ENCODE results near the gene OPCML. TPM values are rescaled to one million over a fixed set of nuclear protein-coding genes. Genes with fewer than 3 reads are reported as not detected.

The OPCML gene
- total and polyA plus RNA-seq, 2 donors from 2014 or later = 0.77 to 1.1 TPM

GRCh38 chr11:132904607-132905006 lies 627.7 kb downstream of the OPCML start:
- DNase-seq (no peak), FAIRE-seq (no peak)
- Histone ChIP-seq H3K4me1 (ENCODE audit: control insufficient read depth in 2 of 3, insufficient read depth in 2 of 3, low read depth in 1 of 3, low read length in 3 of 3) (no peaks in the 10 kb centered on the region), H3K9ac (ENCODE audit: low read length in 3 of 3) (no peak overlapping the region), H3K36me3 (ENCODE audit: control insufficient read depth in 2 of 3, insufficient read depth in 3 of 3, low read length in 3 of 3) (no peaks in the 10 kb centered on the region), H3K9me3 (ENCODE audit: control insufficient read depth in 2 of 3, insufficient read depth in 1 of 3, low read length in 3 of 3) (no peaks in the 10 kb centered on the region), H3K4me3 (ENCODE audit: low read length in 3 of 3) (no peak overlapping the region), H3K27me3 (ENCODE audit: control insufficient read depth, insufficient read depth, low read length) (no peaks in the 10 kb centered on the region), H3K27ac (ENCODE audit: low read depth in 2 of 2, low read length in 2 of 2) (no peak overlapping the region)
- intact Hi-C loops (cut with DNase I) = no loop called here
- no peak for TF ChIP-seq CTCF (IDR thresholded peaks at IDR 0.05; ENCODE audit: borderline replicate concordance, extremely low read depth, insufficient read depth)

DNA sequence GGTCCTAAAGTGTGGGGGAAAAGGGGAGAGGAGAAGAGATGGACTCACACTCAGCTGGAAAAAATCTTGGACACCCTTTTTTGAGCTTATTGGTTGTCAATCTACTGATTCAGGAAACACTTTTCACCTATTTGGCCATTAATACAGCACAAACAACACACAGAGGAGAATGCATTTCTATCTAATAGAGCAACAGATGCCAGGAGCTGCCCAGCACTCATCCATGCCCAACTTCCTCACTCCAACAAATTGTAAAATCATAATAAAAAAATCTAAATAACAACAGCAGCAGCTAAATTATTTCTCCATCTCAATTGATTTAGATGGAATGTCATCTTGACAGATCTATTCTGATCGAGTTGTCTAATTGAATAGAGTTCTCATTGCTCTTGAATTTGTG lies 628.2 kb downstream of the OPCML start:
- DNase-seq (no peak), FAIRE-seq (no peak)
- Histone ChIP-seq H3K9ac (ENCODE audit: low read length in 3 of 3) (no peak overlapping the region), H3K27me3 (ENCODE audit: control insufficient read depth, insufficient read depth, low read length) (no peaks in the 10 kb centered on the region), H3K27ac (ENCODE audit: low read depth in 2 of 2, low read length in 2 of 2) (no peak overlapping the region), H3K9me3 (ENCODE audit: control insufficient read depth in 2 of 3, insufficient read depth in 1 of 3, low read length in 3 of 3) (no peaks in the 10 kb centered on the region), H3K4me1 (ENCODE audit: control insufficient read depth in 2 of 3, insufficient read depth in 2 of 3, low read depth in 1 of 3, low read length in 3 of 3) (no peaks in the 10 kb centered on the region), H3K4me3 (ENCODE audit: low read length in 3 of 3) (no peak overlapping the region), H3K36me3 (ENCODE audit: control insufficient read depth in 2 of 3, insufficient read depth in 3 of 3, low read length in 3 of 3) (no peaks in the 10 kb centered on the region)
- intact Hi-C loops (cut with DNase I) = no loop called here
- no peak for TF ChIP-seq CTCF (IDR thresholded peaks at IDR 0.05; ENCODE audit: borderline replicate concordance, extremely low read depth, insufficient read depth)

DNA sequence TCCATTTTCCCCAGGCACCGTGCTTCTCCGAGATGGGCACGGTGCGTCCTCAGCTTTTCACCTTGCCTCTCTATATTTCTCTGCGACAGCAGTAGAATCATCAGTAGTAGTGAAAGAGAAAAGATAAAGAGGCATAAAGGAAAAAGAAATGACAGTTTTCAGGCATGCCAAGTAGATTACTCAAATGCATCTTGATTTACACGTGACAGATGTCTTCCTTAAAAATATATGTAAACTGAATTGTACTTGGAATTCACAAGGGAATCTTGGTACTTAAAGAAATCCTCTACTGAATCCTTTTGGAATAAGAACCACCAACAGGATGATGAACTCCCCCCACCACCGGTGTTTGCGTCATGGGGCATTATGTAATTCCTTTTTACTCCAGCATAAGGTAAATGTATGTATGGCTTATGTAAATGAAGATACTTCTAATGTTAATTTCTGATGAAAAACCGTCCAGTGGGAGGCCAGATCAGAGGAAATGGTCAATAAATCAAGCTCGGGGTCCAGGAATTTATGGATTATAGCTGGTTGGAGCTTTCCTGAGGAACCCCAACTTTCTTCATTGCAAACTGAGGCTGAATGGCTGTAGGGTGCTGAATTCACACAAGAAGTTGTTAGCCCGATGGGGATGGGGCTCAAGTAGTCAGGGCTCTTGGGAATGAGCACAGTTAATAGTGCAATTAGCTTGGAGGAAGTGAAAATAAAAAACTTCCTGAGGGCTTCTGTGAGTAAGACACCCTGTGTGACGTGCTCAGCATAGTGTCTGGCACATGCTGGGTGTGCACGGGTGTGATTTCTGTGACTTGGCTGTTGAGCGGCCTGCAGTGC lies 630.4 kb downstream of the OPCML start:
- Histone ChIP-seq H3K9ac (ENCODE audit: low read length in 3 of 3) (no peak overlapping the region), H3K9me3 (ENCODE audit: control insufficient read depth in 2 of 3, insufficient read depth in 1 of 3, low read length in 3 of 3) (no peaks in the 10 kb centered on the region), H3K36me3 (ENCODE audit: control insufficient read depth in 2 of 3, insufficient read depth in 3 of 3, low read length in 3 of 3) (no peaks in the 10 kb centered on the region), H3K4me3 (ENCODE audit: low read length in 3 of 3) (no peak overlapping the region), H3K27ac (ENCODE audit: low read depth in 2 of 2, low read length in 2 of 2) (no peak overlapping the region), H3K27me3 (ENCODE audit: control insufficient read depth, insufficient read depth, low read length) (no peaks in the 10 kb centered on the region), H3K4me1 (ENCODE audit: control insufficient read depth in 2 of 3, insufficient read depth in 2 of 3, low read depth in 1 of 3, low read length in 3 of 3) (no peaks in the 10 kb centered on the region)
- no peak for DNase-seq
- intact Hi-C loops (cut with DNase I) = no loop called here
- no peak for FAIRE-seq
- TF ChIP-seq CTCF (IDR thresholded peaks at IDR 0.05; ENCODE audit: borderline replicate concordance, extremely low read depth, insufficient read depth) = no peak

Measured in kidney (tissue), 14 donors.